Measurements from ENCODE around the gene DNAL4. TPM values are rescaled to one million over a fixed set of nuclear protein-coding genes. Genes with fewer than 3 reads are reported as not detected.
A peak's percentile ranks its signal among the peaks of the same experiment; 100 is the strongest.

The DNAL4 gene
- total RNA-seq, 1 donor, result 17.0 TPM

- Histone ChIP-seq H3K27ac (ENCODE audit: low read depth, low read length) (no peak overlapping the region), H3K4me2 (ENCODE audit: insufficient read depth, low read length) (no peak overlapping the region), H3K4me3 (ENCODE audit: insufficient read depth, low read length) (no peak overlapping the region), H4K20me1 (ENCODE audit: insufficient read depth, low read length) (peaks cover 10% of the 10 kb centered on the region), H3K9me3 (ENCODE audit: low read depth, low read length) (no peaks in the 10 kb centered on the region), H3K36me3 (ENCODE audit: insufficient read depth, low read length) (peaks cover 15% of the 10 kb centered on the region), H2AFZ (ENCODE audit: low read length) (no peak overlapping the region), H3K79me2 (ENCODE audit: insufficient read depth, low read length) (peaks cover 10% of the 10 kb centered on the region), H3K27me3 (ENCODE audit: insufficient read depth, low read length) (no peaks in the 10 kb centered on the region), H3K4me1 (ENCODE audit: insufficient read depth, low read length) (peaks cover 53% of the 10 kb centered on the region)
- no peak for DNase-seq (ENCODE audit: insufficient read length, low spot score, missing footprints)
- TF ChIP-seq, protein P1, sequence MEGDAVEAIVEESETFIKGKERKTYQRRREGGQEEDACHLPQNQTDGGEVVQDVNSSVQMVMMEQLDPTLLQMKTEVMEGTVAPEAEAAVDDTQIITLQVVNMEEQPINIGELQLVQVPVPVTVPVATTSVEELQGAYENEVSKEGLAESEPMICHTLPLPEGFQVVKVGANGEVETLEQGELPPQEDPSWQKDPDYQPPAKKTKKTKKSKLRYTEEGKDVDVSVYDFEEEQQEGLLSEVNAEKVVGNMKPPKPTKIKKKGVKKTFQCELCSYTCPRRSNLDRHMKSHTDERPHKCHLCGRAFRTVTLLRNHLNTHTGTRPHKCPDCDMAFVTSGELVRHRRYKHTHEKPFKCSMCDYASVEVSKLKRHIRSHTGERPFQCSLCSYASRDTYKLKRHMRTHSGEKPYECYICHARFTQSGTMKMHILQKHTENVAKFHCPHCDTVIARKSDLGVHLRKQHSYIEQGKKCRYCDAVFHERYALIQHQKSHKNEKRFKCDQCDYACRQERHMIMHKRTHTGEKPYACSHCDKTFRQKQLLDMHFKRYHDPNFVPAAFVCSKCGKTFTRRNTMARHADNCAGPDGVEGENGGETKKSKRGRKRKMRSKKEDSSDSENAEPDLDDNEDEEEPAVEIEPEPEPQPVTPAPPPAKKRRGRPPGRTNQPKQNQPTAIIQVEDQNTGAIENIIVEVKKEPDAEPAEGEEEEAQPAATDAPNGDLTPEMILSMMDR (IDR thresholded peaks at IDR 0.05; ENCODE audit: extremely low read depth, low read depth, low read length), result no peak
Observed at GRCh38 chr22:38784035-38784434, 9.9 kb downstream of the DNAL4 start.

- peak overlapping the region; percentile 67 for H3K4me2 ChIP-seq (ENCODE audit: insufficient read depth, low read length)
- H3K4me3 ChIP-seq (ENCODE audit: insufficient read depth, low read length), result no peak overlapping the region
- H3K36me3 ChIP-seq (ENCODE audit: insufficient read depth, low read length), result peaks cover 15% of the 10 kb centered on the region
- peaks cover 10% of the 10 kb centered on the region for H3K79me2 ChIP-seq (ENCODE audit: insufficient read depth, low read length)
- no peaks in the 10 kb centered on the region for H3K9me3 ChIP-seq (ENCODE audit: low read depth, low read length)
- peak overlapping the region; percentile 90 for H2AFZ ChIP-seq (ENCODE audit: low read length)
- H3K27me3 ChIP-seq (ENCODE audit: insufficient read depth, low read length), result no peaks in the 10 kb centered on the region
- TF ChIP-seq, protein P1 (IDR thresholded peaks at IDR 0.05; ENCODE audit: extremely low read depth, low read depth, low read length), result no peak
- H3K4me1 ChIP-seq (ENCODE audit: insufficient read depth, low read length), result peaks cover 44% of the 10 kb centered on the region
- H3K27ac ChIP-seq (ENCODE audit: low read depth, low read length), result peak overlapping the region; percentile 68
- H4K20me1 ChIP-seq (ENCODE audit: insufficient read depth, low read length), result peaks cover 10% of the 10 kb centered on the region
- DNase-seq (ENCODE audit: insufficient read length, low spot score, missing footprints), result no peak
Observed at GRCh38 chr22:38783095-38783615, 10.8 kb downstream of the DNAL4 start.

- peak; percentile 96 for DNase-seq (ENCODE audit: insufficient read length, low spot score, missing footprints)
Observed at GRCh38 chr22:38782402-38783094, 11.4 kb downstream of the DNAL4 start.

GRCh38 chr22:38781033-38781432 is 12.9 kb downstream of the DNAL4 start:
- TF ChIP-seq, protein P1 (IDR thresholded peaks at IDR 0.05; ENCODE audit: extremely low read depth, low read depth, low read length), result no peak

More at GRCh38 chr22:38782402-38783094, 11.4 kb downstream of the DNAL4 start:
- Histone ChIP-seq H3K9me3 (ENCODE audit: low read depth, low read length) (no peaks in the 10 kb centered on the region), H4K20me1 (ENCODE audit: insufficient read depth, low read length) (peaks cover 10% of the 10 kb centered on the region), H3K4me3 (ENCODE audit: insufficient read depth, low read length) (peak overlapping the region; percentile 49), H3K4me1 (ENCODE audit: insufficient read depth, low read length) (peaks cover 38% of the 10 kb centered on the region), H2AFZ (ENCODE audit: low read length) (peak overlapping the region; percentile 90), H3K27me3 (ENCODE audit: insufficient read depth, low read length) (no peaks in the 10 kb centered on the region), H3K79me2 (ENCODE audit: insufficient read depth, low read length) (peaks cover 8% of the 10 kb centered on the region), H3K27ac (ENCODE audit: low read depth, low read length) (peak overlapping the region; percentile 68), H3K36me3 (ENCODE audit: insufficient read depth, low read length) (peaks cover 15% of the 10 kb centered on the region), H3K4me2 (ENCODE audit: insufficient read depth, low read length) (peak overlapping the region; percentile 67)
- TF ChIP-seq, protein P1 (IDR thresholded peaks at IDR 0.05; ENCODE audit: extremely low read depth, low read depth, low read length), result no peak

More at GRCh38 chr22:38781033-38781432, 12.9 kb downstream of the DNAL4 start:
- peaks cover 15% of the 10 kb centered on the region for H3K36me3 ChIP-seq (ENCODE audit: insufficient read depth, low read length)
- peaks cover 29% of the 10 kb centered on the region for H3K4me1 ChIP-seq (ENCODE audit: insufficient read depth, low read length)
- H3K79me2 ChIP-seq (ENCODE audit: insufficient read depth, low read length), result no peaks in the 10 kb centered on the region
- no peak overlapping the region for H3K27ac ChIP-seq (ENCODE audit: low read depth, low read length)
- no peak overlapping the region for H3K4me2 ChIP-seq (ENCODE audit: insufficient read depth, low read length)
- peaks cover 13% of the 10 kb centered on the region for H4K20me1 ChIP-seq (ENCODE audit: insufficient read depth, low read length)
- H3K4me3 ChIP-seq (ENCODE audit: insufficient read depth, low read length), result no peak overlapping the region
- no peak for DNase-seq (ENCODE audit: insufficient read length, low spot score, missing footprints)
- H3K27me3 ChIP-seq (ENCODE audit: insufficient read depth, low read length), result no peaks in the 10 kb centered on the region
- no peak overlapping the region for H2AFZ ChIP-seq (ENCODE audit: low read length)
- H3K9me3 ChIP-seq (ENCODE audit: low read depth, low read length), result no peaks in the 10 kb centered on the region
